ENCODE measurements around the gene RBL2. TPM values are rescaled to one million over a fixed set of nuclear protein-coding genes. Genes with fewer than 3 reads are reported as not detected.

Gene RBL2
- total RNA-seq, 2 experiments from 2014 or later = 67.2 to 73.5 TPM

GRCh38 chr16:53506254-53506653 is 72.0 kb downstream of the RBL2 start:
- ATAC-seq (no peak), DNase-seq (no peak)
- intact Hi-C loops (cut with micrococcal nuclease) = loop anchor here (10.0 kb wide), 1 partner anchor 451 kb away; the partner anchor contains the start of genes CHD9 and CHD9NB
- Mint-ChIP-seq H3K4me1 (ENCODE audit: low read depth) (peaks cover 36% of the 10 kb centered on the region), H3K27ac (no peak overlapping the region), H3K36me3 (ENCODE audit: low read depth) (no peaks in the 10 kb centered on the region), H3K9me3 (no peaks in the 10 kb centered on the region), H3K4me3 (no peak overlapping the region), H3K27me3 (no peaks in the 10 kb centered on the region)
- ChIA-PET CTCF (interaction anchor here (1.0 kb wide), 1 partner anchor 452 kb away, joined by 3 read pairs; the partner anchor contains the start of gene CHD9), POLR2A (no interaction called here)
- TF ChIP-seq, protein P1, sequence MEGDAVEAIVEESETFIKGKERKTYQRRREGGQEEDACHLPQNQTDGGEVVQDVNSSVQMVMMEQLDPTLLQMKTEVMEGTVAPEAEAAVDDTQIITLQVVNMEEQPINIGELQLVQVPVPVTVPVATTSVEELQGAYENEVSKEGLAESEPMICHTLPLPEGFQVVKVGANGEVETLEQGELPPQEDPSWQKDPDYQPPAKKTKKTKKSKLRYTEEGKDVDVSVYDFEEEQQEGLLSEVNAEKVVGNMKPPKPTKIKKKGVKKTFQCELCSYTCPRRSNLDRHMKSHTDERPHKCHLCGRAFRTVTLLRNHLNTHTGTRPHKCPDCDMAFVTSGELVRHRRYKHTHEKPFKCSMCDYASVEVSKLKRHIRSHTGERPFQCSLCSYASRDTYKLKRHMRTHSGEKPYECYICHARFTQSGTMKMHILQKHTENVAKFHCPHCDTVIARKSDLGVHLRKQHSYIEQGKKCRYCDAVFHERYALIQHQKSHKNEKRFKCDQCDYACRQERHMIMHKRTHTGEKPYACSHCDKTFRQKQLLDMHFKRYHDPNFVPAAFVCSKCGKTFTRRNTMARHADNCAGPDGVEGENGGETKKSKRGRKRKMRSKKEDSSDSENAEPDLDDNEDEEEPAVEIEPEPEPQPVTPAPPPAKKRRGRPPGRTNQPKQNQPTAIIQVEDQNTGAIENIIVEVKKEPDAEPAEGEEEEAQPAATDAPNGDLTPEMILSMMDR (IDR thresholded peaks at IDR 0.05) = no peak

GRCh38 chr16:53507464-53508179 is 73.4 kb downstream of the RBL2 start:
- CTCF ChIA-PET = interaction anchor here (1.0 kb wide), 2 partner anchors 21 to 42 kb away, joined by 3 read pairs; no protein-coding TSS in a partner anchor
- Mint-ChIP-seq H3K9me3 (no peaks in the 10 kb centered on the region), H3K27me3 (no peaks in the 10 kb centered on the region), H3K4me1 (ENCODE audit: low read depth) (peaks cover 27% of the 10 kb centered on the region), H3K27ac (no peak overlapping the region), H3K4me3 (no peak overlapping the region), H3K36me3 (ENCODE audit: low read depth) (no peaks in the 10 kb centered on the region)
- POLR2A ChIA-PET = no interaction called here
- intact Hi-C loops (cut with micrococcal nuclease) = loop anchor here (10.0 kb wide), 1 partner anchor 453 kb away; the partner anchor contains the start of genes CHD9 and CHD9NB
- TF ChIP-seq, protein P1 (IDR thresholded peaks at IDR 0.05) = no peak
- no peak for ATAC-seq
- DNase-seq = no peak

DNA sequence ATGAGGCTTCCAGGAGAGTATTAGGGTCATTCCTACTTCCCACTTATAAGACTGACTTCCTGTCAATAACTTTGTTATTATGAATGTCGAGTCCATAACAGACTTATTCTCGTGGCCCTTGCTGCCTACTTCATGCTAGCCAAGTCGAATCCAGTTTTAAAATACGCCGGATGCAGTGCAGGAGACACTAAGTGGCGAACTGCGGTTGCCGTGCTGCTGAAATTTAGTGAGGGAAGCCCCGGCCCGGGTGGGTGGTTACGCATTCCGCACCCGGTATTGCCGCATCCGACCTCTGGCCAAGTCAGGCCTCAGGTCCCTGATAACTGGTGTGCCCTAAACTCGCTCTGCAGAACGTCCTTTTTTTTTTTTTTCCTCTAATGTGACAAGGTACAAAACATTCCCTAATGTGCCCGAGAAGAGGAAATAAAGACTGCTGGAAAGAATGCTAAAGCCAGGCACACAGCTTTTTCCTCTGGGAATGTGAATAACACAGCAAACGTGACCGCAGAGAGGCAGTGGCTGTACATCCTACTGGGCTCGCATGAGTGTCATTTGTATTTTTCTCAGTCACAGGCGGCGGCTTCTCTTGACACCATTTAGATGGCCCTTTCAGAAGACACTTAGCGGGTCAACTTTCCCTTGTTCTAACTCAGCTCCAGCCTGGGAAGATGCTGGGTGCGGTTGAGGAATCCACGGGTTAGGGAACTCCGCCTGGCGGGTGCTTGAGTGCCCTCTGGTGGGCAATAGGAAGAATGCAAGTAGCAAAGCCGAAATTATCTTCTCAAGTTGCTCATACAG is 75.8 kb downstream of the RBL2 start:
- H3K4me1 Mint-ChIP-seq (ENCODE audit: low read depth) = peaks cover 22% of the 10 kb centered on the region
- CTCF ChIA-PET = interaction anchor here (0.7 to 1.8 kb wide), 17 partner anchors 8 to 374 kb away, joined by 3 to 7 read pairs (median 4); no protein-coding TSS in a partner anchor
- H3K27me3 Mint-ChIP-seq = no peaks in the 10 kb centered on the region
- no peak overlapping the region for H3K27ac Mint-ChIP-seq
- ATAC-seq (peak; percentile 73), DNase-seq (peak; percentile 56)
- H3K4me3 Mint-ChIP-seq = no peak overlapping the region
- intact Hi-C loops (cut with micrococcal nuclease) = loop anchor here (10.0 kb wide), 2 partner anchors 135 to 455 kb away; partner anchors contain the start of genes CHD9 and CHD9NB
- H3K9me3 Mint-ChIP-seq = no peaks in the 10 kb centered on the region
- TF ChIP-seq, protein P1 (IDR thresholded peaks at IDR 0.05) = peak; percentile 95
- POLR2A ChIA-PET = interaction anchor here (0.6 to 1.0 kb wide), 2 partner anchors 74 to 596 kb away, joined by 3 read pairs; no protein-coding TSS in a partner anchor
- H3K36me3 Mint-ChIP-seq (ENCODE audit: low read depth) = peaks cover 2% of the 10 kb centered on the region

GRCh38 chr16:53510704-53511070 is 76.4 kb downstream of the RBL2 start:
- DNase-seq (no peak), ATAC-seq (no peak)
- peaks cover 2% of the 10 kb centered on the region for H3K36me3 Mint-ChIP-seq (ENCODE audit: low read depth)
- TF ChIP-seq, protein P1 (IDR thresholded peaks at IDR 0.05) = peak; percentile 3
- ChIA-PET CTCF (interaction anchor here (0.8 to 1.8 kb wide), 11 partner anchors 8 to 375 kb away, joined by 3 to 7 read pairs (median 4); no protein-coding TSS in a partner anchor), POLR2A (interaction anchor here (1.0 kb wide), 1 partner anchor 75 kb away, joined by 3 read pairs; no protein-coding TSS in a partner anchor)
- intact Hi-C loops (cut with micrococcal nuclease) = loop anchor here (10.0 kb wide), 1 partner anchor 136 kb away; no protein-coding TSS in a partner anchor
- H3K9me3 Mint-ChIP-seq = no peaks in the 10 kb centered on the region
- no peak overlapping the region for H3K4me3 Mint-ChIP-seq
- no peaks in the 10 kb centered on the region for H3K27me3 Mint-ChIP-seq
- peaks cover 25% of the 10 kb centered on the region for H3K4me1 Mint-ChIP-seq (ENCODE audit: low read depth)
- no peak overlapping the region for H3K27ac Mint-ChIP-seq
